ENCODE results near the gene NLRP6.

Gene NLRP6

DNA sequence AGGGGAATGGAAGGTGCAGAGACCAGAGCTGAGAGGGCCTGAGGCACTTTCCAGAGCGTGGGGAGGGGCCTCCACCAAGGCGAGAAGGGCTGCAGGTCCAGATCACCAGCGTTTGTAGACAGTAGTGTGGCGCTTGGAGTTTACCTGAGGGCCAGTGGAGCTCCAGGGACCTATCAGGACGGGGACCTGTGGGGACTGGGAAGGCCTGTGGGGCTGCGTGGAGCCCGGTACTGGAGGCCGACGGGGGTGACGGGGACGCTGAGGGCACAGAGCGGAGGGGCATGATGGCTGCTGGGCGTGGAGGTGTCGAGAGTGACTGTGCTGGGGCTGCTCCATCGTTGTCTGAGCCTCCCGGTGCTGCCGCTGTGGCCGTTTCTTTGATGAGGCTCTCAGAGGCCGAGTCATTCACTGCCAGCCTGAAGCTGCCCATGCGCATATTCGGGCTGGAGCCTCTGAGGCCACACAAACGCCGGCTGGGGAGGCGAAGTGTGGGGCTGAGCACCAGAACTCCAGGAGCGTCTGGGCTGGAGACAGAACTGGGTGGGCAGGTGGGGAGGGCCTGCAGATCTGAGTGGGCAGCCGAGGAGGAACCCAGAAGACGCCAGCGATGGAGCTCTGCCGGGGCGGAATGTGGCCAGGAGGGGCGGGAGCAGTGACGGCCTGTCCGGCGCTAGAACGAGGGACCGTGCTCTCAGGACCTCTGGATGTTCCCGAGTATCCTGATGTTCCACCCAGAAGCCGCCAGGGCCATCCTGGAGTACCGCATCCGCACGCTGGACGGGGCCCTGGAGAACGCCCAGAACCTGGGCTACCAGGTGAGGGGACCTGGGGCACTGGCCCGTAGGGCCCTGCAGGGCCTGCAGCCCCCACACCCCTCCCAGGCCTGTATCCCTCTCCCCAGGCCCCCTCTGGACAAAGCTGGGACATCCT lies 13.3 kb downstream of the NLRP6 start:
- DNase-seq (ENCODE audit: low read depth): no peak
- no peak overlapping the region for H3K4me3 ChIP-seq (ENCODE audit: control insufficient read depth, low read depth, low read length)
- TF ChIP-seq, protein P1, sequence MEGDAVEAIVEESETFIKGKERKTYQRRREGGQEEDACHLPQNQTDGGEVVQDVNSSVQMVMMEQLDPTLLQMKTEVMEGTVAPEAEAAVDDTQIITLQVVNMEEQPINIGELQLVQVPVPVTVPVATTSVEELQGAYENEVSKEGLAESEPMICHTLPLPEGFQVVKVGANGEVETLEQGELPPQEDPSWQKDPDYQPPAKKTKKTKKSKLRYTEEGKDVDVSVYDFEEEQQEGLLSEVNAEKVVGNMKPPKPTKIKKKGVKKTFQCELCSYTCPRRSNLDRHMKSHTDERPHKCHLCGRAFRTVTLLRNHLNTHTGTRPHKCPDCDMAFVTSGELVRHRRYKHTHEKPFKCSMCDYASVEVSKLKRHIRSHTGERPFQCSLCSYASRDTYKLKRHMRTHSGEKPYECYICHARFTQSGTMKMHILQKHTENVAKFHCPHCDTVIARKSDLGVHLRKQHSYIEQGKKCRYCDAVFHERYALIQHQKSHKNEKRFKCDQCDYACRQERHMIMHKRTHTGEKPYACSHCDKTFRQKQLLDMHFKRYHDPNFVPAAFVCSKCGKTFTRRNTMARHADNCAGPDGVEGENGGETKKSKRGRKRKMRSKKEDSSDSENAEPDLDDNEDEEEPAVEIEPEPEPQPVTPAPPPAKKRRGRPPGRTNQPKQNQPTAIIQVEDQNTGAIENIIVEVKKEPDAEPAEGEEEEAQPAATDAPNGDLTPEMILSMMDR (conservative IDR thresholded peaks at IDR 0.05; ENCODE audit: control insufficient read depth, insufficient read depth, low read depth, low read length): no peak

DNA sequence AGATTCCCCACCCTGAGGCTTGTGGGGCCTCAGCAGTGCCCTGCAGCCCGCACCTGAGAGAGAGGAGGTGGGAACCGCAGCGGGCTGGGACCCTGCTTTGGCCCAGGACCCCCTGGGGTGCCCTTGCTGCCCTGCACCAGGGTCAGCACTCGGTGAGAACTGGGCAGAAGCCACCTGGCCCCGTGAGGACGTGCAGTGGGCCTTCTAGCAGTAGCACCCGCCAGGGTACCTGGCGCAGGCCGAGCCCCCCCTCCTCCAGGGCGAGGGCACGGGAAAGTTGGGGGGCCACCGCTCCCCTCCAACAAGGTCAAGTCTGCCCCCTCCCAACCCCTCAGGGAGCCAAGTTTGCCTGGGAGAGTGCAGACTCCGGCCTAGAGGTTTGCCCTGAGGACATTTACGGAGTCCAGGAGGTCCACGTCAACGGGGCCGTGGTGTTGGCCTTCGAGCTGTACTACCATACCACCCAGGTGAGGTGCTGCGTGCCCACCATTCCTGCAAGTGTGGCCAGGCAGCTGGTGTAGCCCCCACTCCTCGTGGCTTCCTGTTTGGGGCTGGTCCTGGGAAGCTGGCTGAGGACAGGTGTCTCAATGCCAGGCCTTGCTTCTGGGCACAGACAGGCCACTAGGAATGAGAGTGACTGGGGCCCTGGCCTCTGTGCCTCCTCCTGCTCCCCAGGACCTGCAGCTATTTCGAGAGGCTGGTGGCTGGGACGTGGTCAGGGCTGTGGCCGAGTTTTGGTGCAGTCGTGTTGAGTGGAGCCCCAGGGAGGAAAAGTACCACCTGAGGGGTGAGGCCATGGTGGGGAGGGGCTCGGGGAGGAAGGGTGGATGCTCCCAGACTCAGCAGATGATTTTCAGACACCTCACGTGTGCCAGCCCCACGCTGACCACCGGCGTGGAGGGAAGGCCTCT lies 14.3 kb downstream of the NLRP6 start:
- DNase-seq (ENCODE audit: low read depth): no peak
- TF ChIP-seq, protein P1 (conservative IDR thresholded peaks at IDR 0.05; ENCODE audit: control insufficient read depth, insufficient read depth, low read depth, low read length): no peak
- H3K4me3 ChIP-seq (ENCODE audit: control insufficient read depth, low read depth, low read length): no peak overlapping the region

DNA sequence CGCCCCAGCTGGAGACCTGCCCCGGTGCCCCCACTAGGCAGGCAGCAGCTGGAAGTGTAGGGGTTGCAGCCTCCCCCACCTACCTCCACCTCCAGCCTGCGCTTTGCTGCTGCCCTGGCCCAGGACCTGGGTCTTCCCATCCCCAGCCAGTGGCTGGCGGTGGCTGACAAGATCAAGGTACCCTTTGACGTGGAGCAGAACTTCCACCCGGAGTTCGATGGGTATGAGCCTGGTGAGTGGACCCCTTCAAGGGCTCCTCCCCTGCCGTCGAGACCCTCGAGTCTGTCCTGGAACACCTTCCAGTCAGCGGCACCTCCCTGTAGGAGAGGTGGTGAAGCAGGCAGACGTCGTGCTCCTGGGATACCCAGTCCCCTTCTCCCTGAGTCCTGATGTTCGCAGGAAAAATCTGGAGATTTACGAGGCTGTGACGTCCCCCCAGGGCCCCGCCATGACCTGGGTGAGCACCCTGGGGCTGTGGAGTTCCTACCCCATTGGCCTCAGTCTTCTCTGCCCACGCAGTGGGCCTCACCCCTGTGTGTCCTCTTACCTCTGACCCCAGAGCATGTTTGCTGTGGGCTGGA lies 15.2 kb downstream of the NLRP6 start:
- DNase-seq (ENCODE audit: low read depth): no peak
- TF ChIP-seq, protein P1 (conservative IDR thresholded peaks at IDR 0.05; ENCODE audit: control insufficient read depth, insufficient read depth, low read depth, low read length): no peak

DNA sequence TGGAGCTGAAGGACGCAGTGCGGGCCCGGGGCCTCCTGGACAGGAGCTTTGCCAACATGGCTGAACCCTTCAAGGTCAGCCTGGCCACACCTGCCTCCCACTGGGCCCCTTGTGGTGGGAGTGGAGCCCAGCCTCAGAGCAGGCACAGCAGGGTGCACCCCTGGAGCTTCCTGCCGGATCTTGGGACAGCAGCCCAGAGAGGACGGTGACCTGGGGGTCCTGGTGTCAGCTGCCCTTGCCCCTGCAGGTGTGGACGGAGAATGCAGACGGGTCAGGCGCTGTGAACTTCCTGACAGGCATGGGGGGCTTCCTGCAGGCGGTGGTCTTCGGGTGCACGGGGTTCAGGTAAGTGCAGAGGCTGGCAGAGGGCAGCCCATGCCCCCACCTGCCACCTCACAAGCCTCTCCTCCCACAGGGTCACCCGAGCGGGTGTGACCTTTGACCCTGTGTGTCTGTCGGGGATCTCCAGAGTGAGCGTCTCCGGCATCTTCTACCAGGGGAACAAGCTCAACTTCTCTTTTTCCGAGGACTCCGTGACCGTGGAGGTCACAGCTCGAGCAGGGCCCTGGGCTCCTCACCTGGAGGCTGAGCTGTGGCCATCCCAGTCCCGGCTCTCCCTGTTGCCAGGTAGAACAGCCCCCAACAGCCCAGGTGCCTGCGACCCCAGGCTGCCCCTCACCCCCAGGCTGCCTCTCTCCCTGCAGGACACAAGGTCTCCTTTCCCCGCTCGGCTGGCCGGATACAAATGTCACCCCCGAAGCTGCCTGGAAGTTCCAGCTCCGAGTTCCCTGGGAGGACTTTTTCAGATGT lies 15.8 kb downstream of the NLRP6 start:
- H3K4me3 ChIP-seq (ENCODE audit: control insufficient read depth, low read depth, low read length): no peak overlapping the region
- DNase-seq (ENCODE audit: low read depth): no peak
- TF ChIP-seq, protein P1 (conservative IDR thresholded peaks at IDR 0.05; ENCODE audit: control insufficient read depth, insufficient read depth, low read depth, low read length): no peak

More for the DNA sequence above, 15.2 kb downstream of the NLRP6 start:
- H3K4me3 ChIP-seq (ENCODE audit: control insufficient read depth, low read depth, low read length): no peak overlapping the region

DNA sequence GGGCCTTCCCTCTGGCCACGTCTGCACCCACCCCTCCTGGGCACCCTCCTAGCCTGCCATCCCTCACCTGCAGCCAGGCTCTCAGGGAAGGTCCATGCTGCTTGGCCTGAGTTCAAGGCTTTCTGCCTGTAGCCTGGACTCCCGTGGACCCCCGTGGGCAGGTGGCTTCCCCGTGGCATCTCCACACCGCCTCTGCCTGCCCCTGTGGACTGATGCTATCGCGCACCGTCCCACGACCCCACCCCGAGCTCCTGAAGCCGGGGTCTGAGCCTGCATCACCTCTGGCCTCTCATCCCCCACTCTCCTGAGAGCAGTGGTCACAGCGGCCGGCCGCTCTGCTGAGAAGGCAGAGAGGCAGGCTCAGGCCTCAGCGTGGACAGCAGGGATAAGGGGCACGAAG lies 16.6 kb downstream of the NLRP6 start:
- DNase-seq (ENCODE audit: low read depth): no peak
- TF ChIP-seq, protein P1 (conservative IDR thresholded peaks at IDR 0.05; ENCODE audit: control insufficient read depth, insufficient read depth, low read depth, low read length): no peak
- H3K4me3 ChIP-seq (ENCODE audit: control insufficient read depth, low read depth, low read length): no peak overlapping the region
